GM19023 (cell line): ENCODE results near the gene CCDC32.
A peak's percentile ranks its signal among the peaks of the same experiment; 100 is the strongest.

Source experiments
- ATAC-seq: cut with Tn5 transposase; IDR thresholded peaks from one replicate; pipeline ENCODE4 v1.9.1; 2021; ENCODE audit warnings: mild to moderate bottlenecking, moderate library complexity; ENCODE audit not compliant: unreplicated experiment

Gene CCDC32

DNA sequence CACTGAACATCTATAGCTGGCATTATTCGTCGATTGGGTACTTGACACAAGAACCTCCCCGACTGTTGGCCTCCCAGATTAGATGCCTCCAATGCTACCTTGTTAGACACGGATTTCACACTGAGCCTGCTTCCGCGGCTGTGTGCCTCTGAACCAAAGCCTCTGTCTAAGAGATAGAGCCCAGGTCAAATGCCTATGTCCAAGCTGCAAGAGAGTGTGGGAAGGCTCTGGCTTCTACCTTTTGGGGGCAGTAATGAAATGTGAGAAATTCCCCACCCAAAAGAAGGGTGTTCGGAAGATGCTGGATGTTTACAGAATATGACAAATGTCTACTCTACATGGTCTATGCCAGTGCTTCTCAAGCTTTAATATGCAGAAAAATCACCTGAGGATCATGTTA is 2.3 kb upstream of the CCDC32 start:
- no peak for ATAC-seq

DNA sequence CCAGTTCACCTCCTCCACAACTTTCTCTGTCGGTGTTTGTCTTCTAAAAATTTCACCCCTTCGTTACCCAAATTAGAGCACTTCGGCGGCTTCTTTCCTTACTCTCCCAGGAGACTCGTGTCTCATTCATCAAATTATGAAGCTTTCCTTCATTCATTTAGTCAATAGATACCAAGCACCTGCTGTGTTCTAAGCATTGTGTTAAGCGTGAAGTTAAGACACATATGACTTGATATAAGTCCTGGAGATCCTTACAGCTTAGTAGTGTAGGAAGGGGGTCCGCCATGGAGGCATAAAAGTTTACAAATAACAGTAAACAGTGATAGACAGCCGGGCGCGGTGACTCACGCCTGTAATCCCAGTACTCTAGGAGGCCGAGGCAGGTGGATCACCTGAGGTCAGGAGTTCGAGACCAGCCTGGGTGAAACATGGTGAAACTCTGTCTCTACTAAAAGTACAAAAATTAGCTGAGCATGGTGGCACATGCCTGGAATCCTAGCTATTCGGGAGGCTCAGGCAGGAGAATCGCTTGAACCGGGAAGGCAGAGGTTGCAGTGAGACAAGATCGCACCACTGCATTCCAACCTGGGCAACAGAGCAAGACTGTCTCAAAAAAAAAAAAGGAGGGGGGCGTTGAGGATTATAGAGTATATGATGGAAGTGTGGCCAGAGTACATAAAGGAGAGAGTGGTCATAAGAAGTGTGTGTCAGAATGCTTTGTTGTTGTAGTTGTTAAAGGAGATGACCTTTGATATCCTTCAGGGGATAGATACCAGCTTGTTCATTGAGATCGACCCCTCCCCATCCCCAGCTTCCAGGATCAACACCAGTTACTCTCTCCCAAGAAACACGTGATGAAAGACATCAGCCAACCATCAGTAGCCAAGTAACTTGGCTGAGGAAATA is 744 bp upstream of the CCDC32 start:
- ATAC-seq: no peak

DNA sequence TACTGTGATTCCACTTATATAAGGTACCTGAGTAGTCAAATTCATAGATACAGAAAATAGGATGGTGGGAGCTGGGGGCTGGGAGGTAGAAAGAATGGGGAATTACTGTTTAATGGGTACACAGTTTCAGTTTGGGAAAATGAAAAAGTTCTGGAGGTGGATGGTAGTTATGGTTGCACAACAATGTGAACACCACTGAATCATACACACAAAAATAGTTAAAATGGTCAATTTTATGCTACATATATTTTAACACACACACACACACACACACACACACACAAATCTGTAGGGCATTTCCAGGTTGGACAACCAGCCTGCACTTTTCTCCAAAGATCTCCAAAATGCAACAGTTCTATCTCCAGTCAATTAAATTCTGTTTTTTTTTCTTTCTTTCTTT is 1.4 kb downstream of the CCDC32 start:
- no peak for ATAC-seq

DNA sequence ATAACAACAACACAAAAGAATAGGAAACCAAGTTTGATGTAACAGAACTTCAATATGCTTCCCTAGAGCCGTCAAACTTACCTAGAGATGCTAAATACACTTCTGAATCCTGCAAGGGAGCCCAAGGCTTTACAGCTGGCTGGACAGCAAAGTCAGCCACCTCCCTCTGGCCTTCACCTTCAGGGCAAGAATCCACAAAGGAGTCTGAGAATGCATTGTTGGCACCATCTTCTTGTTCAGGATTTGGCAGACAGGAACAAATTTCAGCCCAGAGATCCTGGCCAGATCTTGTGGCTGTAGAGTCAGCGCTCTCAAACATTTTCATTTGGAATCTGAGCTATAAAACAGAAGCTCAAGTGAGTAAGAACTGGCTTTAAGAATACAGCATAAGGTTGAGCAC is 2.2 kb downstream of the CCDC32 start:
- ATAC-seq: no peak

DNA sequence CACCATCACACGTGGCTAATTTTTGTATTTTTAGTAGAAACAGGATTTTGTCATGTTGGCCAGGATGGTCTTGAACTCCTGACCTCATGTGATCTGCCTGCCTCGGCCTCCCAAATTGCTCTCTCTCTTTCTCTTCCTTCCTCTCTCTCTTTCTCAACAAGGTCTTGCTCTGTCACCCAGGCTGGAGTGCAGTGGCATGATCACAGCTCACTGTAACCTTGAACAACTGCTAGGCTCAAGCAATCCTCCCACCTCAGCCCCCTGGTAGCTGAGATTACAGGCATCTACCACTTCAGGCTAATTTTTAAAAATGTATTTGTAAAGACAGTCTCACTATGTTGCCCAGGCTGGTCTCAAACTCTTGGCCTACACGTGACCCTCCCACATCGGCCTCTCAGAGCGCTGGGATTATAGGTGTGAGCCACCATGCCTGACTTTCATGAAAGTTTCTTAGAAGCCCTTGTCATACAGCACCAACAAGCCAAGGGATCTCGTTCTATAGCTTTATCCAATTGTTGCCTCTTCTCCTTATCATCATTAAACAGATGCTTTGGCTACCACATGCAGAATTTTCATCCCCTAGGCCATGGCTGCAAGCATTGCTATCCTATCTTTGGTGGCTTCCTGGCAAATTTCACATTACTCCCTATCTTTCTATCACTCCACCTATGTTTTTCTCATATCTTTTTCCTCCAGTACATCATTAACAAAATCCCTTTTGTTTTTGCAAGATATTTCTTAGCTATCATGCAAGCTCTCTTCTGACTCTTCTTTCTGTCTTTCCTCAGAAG is 5.7 kb downstream of the CCDC32 start:
- no peak for ATAC-seq

DNA sequence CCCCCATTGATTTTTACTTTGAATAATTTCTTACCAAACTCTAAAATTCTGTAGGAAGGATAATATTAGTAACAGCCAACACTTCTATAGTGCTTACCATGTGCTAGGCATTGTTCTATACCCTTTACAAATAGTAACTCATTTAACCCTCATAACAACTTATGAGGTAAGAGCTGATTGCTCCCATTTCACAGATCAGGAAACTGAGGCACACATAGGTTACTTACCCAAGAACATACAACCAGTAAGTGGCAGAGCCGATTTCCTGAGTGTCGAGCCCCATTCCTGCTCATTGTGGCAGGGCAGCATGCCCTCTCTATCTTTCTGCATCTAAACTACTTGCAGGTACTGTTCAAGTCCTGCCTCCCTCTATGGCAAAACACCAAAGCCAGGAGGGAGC is 9.0 kb downstream of the CCDC32 start:
- no peak for ATAC-seq

DNA sequence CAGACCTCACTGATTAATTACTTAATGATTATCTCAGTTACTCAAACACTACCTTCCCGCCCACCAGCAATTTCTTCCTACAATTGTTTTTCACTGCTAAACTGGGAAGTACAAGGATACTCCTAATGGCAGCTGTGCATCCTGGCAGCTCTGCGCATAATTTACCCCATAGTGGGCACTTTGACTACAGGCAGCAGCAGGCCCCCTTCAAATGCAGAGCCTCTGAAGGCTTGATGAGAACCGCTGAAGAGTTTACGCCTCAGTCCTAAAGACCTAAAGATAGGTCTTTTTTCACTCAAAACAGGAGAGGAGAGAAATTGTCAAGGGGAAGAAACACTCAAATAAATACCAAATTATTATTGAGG is 10.7 kb downstream of the CCDC32 start:
- ATAC-seq: no peak

DNA sequence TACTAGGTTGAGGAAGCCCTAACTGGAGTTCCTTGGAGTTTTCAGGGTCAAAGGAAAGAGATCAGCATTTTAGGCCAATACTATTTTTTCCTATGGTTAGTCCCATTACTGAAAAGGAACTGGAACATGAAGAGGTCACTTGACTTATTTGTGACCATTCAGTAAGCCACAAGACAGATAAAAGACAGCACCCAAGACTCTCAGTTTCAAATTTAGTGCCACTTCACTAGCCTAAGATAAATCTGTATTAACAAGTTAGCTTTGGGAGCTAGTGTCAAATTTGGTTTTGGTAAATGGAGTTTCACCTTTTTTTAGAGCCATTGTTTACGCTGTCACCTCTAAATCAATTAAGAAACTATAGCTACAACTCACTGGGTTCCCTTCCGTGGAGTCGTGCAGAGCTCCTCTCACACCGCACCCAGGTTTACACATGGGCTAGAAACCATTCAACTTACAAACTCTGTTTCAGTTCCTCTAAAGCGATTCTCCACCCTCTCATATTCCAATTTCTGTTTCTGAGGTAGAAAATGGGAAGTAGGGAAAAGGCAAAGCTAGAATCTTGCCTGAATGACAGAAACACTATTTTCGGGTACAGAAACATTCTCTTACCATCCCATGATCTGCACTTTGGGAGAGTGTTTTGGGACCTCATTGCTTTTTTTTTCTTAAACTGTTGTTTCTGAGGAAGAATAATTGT is 14.4 kb downstream of the CCDC32 start:
- peak; percentile 67 for ATAC-seq

DNA sequence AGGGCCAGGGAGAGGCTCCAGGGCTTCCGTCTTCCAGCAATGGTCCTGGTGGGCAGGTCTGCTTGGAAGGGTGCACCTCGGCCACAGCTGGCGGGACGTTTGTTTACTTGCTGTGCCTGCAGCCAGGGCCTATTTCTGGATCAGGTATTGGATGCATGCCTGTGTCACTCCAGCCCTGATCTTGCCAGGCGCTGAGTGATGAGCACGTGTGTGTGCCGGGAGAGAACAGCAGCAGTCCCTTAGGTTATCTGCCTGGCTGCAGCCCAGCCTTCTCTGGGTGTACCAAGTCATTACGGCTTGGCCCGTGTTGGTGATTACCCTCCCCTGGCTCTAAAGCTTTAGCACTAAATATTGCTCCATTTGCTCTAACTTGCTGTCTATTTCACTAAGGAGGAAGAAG is 14.9 kb downstream of the CCDC32 start:
- no peak for ATAC-seq

DNA sequence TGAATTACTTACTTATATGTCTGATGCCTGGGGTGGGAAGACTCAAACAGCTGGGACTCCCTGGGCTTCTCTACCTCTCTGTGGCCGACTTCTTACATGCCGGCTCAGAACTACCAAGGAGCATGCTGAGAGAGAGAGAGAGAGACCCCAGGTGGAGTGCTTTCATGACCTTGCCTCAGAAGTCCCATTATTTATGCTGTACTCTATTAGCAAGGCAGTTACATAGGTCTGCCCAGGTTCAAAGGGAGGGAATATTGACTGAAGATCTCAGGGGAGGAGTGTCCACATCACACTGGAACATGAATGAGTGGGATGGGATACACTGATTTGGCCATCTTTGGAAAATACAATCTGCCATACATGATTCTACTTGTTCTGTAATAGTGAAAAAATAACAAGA is 16.2 kb downstream of the CCDC32 start:
- ATAC-seq: no peak

DNA sequence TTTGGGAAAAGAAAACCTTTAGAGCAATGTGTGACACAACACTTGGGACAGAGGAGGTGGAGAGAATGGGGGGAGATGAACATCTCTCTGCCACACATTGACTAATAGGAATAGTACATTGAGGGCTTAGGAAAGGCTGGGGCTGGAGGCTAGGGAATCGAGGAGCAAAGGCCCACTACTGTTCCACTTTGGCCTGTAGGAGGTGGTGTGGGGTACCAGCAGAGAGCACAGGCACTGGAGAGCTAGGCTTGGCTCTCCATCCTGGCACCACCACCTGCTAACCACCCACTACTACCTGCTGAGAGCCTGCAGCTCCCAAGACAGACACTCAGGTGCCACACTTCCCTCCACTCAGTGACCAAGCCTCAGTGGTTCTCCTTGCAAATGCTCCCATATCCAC is 19.4 kb downstream of the CCDC32 start:
- no peak for ATAC-seq

DNA sequence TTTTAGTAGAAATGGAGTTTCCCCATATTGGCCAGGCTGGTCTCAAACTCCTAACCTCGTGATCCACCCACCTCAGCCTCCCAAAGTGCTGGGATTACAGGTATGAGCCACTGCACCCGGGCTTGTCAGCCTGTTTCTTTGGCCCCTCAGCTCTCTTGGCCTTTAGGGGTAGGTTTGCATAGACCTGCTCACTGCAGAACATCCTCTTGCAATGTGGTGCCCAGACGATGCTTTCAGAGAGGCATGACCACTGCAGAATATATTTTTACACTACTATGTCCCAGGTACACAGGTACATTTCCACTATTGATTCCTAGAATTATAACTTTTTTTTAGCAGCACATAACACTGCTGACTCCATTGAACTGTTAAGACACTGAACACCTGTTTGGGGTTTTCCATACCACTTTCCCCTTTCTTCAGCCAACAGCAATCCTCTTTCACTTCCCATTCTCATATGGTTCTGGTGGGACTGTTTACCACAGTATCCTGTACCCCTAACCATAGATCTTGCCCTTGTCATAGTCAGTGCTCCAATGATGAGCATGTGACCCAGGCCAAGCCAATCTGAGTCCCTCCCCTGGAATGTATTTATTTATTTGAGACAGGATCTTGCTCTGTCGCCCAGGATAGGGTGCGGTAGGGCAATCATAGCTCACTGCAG is 21.1 kb downstream of the CCDC32 start:
- ATAC-seq: peak; percentile 62

DNA sequence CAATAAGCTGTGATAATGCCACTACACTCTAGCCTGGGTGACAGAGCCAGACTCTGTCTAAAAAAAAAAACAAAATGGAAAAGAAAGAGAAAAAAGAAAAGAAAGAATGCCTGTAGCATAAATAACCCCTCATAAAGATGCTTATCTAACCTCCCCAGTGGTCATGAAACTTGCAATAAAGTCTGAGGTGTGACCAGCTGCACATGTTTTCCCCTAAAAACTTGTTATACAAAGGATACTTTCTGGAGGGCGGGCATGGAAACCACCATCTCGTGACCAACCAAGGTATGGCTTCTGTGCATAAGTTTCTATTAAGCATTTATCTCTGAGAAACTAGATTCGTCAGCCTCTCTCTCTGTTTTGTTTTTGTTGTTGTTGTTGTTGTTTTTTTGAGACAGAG is 21.8 kb downstream of the CCDC32 start:
- peak; percentile 37 for ATAC-seq

DNA sequence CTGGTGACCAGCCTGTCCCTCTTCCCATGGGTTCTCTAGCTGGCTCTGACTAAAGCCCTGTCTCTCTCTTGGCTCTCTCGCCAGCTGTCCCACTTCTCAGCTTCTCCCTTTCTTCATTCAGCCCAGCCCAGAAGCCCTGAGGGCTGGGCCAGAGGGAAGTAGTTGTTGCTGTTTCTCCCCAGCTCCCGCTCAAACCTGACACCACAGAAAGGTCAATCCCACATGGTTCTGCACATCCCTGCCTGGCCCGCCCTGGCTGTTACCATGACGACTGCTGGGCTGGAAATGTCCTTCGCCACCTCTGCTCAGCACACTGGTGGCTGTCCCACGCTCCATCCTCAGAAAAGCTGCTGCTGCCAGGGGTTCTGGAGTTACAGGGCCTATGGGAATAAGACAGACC is 25.9 kb downstream of the CCDC32 start:
- ATAC-seq: no peak

DNA sequence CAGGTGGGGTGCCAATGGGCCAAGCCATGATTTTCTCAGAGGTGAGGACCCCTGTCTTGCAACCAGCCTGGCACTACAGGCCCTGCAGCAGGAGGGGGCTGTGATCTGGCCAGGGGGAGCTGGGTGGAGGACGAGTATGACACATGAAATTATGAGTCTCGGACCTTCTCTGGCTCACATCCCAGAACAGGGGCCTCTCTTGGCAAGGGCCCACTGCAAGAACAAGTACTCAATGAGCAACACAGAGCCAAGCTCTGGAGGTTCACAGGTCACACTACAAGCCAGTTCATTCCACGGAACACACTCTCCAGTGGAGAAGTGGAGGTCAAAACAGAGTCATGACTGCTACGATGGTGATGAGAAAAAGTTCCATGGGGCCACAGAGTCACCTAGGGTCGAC is 28.3 kb downstream of the CCDC32 start:
- no peak for ATAC-seq

DNA sequence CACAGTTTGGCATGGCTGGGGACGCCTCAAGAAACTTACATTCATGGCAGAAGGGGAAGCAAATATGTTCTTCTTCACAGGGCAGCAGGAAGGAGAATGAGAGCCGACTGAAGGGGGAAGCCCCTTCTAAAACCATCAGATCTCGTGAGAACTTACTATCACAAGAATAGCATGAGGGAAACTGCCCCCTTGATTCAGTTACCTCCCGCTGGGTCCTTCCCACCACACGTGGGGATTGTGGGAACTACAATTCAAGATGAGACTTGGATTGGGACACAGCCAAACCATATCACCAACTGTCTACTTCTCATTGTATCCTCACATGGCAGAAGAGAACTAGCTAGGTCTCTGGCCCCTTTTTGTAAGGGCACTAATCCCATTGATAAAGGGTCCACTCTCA is 30.5 kb downstream of the CCDC32 start:
- no peak for ATAC-seq

DNA sequence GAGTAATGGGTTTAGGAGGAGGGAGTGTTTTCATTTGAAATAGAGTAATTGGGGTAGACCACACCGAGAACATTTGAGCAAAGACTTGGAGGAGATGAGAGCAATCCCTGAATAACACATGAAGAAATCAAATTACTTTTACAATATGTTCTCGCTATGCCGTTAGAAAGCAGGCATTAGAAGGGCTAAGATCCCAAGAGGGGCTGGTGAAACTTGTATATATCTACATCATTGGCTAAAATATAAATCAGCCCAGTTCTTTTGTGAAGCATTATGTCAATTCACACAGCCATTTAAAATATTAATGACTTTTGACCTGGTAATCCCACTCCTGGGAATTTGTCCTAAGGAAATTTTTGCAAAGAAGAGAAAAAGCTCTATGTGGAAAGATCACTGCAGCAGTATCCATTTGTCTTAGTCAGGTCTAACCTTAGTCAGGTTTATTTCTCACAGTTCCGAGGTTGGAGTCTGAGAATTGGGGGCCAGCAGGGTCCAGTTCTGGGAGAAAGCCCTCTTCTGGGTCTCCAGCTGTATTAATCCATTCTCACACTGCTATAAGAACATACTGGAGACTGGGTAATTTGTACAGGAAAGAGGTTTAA is 31.0 kb downstream of the CCDC32 start:
- no peak for ATAC-seq

DNA sequence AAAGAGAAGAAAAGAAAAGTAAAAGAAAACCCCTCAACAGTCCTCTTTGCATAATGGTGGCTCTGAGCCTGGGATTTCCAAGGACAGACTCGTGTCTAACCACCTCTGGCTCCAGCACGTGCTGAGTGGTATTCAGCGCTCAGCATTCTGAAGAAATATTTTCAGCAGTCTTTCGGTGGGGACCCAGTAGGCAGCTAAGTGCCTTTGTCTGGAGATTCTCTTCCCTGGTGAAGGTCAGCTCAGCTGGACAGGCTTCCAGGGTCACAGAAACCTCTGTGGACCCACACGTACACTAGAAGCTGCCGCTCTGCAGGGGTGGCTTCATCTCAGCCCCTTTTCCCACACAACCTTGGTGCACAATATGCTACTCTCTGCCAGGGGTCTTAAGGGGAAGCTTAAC is 36.0 kb downstream of the CCDC32 start:
- ATAC-seq: no peak

DNA sequence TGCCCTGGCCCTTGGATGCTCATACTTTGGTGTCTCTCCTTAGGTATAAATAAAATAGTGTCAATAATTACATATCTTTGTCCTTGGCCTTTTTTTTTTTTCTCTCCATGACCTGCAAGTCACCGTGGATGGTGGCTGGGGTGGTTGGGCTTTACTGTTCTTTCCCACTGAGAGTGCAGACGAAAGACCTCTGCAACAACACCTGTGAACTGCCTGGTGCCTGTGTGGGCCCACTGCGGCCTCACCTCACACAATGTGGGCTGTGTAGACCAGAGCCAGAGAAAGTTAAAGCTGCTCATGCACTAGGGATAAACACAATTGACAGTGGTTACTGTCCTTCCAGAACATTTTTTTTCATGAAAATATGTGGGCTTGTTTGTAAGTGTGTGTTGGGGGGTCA is 39.0 kb downstream of the CCDC32 start:
- ATAC-seq: no peak

DNA sequence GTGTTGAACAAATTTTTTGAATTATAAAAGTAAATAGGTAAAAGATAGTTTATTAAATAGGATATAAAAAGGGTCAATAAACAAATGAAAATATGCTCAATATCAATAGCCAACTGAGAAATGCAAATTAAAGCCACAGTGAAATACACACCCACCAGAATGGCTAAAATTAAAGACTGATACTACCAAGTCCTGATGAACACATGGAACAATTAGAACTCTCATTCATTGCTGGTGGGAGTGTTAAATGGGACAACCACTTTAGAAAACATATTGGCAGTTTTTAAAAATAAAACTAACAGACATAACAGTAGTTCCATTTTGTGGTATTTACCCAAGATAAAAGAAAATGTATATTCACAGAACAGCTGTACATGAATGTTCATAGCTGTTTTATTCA is 41.2 kb downstream of the CCDC32 start:
- no peak for ATAC-seq

DNA sequence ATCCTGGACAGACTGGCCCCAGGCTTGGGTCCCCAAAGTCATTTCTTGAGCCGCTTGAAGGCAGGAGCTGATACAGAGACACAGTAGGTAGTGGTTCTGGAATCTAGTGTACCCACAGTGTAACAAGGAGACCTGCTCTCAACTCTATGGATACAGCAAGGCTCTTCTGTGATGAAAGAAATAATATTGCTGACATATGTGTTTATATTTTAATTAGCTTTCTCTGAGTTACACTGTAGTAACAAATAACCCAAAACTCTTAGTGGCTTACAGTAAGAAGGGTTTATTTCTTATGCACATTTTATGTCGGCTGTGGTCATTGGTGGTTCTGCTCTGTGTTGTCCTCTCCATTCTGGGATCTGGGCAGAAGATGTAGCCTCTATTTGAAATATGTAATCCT is 48.5 kb downstream of the CCDC32 start:
- no peak for ATAC-seq
